HG03196 (cell line): ENCODE data around the gene ATAD1.
A peak's percentile ranks its signal among the peaks of the same experiment; 100 is the strongest.
"Not testable (repeated sequence)": the region's sequence is repeated elsewhere in the genome, so short reads cannot be mapped to it uniquely, and the experiment has no call there.

ENCODE experiments used
- ATAC-seq: cut with Tn5 transposase; IDR thresholded peaks from one replicate; pipeline ENCODE4 v1.9.1; 2021; ENCODE audit not compliant: unreplicated experiment

Gene ATAD1

DNA sequence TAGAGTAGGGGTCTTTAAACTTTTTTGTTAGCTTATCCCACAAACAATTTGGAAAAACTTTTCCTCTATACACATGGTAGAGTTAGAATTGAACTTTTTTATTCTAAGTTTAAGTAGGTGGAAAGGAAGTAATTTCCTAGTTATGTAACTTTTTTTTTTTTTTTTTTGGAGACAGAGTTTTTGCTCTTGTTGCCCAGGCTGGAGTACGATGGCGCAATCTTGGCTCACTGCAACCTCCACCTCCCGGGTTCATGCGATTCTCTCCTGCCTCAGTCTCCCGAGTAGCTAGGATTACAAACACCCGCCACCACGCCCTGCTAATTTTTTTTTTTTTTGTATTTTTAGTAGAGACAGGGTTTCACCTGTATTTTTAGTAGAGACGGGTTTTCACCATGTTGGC lies 28.7 kb upstream of the ATAD1 start:
- ATAC-seq = not testable (repeated sequence)

DNA sequence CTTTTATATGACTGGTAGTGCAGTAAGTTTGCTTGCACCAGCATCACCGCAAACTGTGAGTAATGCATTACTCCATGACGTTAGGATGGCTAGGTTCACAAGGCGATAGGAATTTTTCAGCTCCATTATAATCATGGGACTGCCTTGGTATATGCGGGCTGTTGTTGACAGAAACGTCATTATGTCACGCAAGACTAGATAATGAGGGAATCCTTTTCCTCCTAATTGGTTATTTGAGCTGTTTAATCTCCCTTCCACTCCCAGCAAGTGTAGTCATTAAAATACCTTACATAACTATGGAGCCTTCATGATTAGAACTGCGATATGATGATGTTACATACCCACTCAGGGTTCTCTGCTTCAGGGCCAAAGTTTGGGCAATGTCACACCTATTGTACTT lies 28.0 kb upstream of the ATAD1 start:
- ATAC-seq = no peak

DNA sequence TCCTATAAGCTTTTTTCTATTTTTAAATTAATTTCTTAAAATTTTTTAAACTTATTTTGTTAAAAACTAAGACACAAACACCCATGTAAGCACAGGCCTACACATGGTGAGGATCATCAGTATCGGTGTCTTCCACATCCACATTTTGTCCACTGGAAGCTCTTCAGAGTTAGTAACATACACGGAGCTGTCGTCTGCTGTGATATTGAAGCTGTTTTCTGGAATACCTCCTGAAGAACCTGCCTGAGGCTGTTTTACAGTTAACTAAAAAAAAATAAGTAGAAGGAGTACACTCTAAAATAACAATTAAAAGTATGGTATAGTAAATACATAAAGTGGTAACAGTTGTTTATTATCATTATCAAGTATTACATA lies 27.6 kb upstream of the ATAD1 start:
- ATAC-seq = no peak

DNA sequence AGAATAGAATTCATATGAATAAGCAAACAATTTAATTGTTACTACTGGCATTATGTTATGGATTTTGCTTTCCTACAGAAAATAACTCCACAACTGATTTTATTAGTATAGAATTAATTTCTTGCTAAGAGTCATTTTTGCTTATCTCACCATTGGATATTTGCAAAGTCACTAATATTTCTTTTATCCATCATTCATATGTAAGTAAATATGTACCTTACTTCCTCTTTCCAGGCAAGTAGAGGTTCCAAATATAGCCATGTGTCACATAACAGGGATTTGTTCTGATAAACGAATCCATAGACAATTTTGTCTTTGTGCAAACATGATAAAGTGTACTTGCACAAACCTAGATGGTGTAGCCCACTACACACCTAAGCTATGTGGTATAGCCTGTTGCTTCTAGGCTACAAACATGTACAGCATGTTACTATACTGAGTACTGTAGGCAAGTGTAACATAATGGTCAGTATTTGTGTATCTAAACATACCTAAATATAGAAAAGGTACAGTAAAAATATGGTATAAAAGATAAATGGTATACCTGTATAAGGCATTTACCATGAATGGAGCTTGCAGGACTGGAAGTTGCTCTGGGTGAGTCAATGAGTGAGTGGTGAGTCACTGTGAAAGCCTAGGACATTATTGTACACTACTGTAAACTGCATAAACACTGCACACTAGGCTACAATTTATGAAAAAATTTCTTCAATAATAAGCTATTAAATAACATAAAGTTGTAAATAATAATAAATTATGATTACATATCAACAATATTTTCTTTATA lies 27.0 kb upstream of the ATAD1 start:
- no peak for ATAC-seq

DNA sequence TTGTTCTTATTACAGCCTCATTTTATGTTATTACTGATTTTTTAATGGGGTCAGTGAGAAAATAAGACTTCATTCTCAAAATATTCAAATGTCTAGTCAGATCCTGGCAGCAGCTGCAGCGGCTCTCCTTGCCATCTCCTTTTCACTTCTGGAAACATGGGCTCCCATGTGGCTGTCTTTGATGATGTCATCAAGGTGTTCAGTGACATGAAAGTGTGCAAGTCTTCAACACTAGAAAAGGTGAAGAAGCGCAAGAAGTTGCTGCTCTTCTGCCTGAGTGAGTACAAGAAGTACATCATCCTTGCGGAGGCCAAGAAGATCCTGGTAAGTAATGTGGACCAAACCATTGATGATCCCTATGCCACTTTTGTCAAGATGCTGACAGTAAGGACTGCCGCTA lies 25.7 kb upstream of the ATAD1 start:
- no peak for ATAC-seq

DNA sequence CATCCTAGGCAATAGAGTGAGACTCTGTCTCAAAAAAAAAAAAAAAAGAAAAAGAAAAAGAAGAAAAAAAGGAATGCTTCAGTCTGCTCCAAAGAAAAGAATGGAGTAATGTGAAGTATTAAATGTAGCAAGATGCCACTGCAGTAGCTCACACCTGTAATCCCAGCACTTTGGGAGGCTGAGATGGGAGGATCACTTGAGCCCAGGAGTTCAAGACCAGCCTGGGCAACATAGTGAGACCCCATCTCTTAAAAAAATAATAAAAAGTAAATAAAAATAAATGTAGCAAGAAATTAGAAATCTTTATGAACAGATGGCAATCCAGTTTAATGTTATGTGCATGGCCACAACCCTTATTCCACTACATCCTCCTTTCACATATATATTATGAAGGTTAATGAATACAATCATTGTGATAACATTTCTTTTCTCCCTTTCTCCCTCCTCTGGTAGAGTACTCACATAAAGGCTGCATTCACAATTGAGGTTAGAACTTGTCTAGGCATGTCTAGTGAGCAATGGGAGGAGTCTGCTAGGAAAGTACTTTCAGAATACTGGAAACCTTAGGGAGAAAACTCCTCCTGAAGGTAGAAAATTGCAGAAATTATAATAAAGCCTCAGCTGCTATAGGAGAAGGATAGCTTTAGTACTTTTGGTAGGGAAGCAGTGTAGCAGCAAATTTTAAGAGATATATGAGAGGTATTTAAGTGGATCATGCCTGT lies 24.9 kb upstream of the ATAD1 start:
- no peak for ATAC-seq

DNA sequence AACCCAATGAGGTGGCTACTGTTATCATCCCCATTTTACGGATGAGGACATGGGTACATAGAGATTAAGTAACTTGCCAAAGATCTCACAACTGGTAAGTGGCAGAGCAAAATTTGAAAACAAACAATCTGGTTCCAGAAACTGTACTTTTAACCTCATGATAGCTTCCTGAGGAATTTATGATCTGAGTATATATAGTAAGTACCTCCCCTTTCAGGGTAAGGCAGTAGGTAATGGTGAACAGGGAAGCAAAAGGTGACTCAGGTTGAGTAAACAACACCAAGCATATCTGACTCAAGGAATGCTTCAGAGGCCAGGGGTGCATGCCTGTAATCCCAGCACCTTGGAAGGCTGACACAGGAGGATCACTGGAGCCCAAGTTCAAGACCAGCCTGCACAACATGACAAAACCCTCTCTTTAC lies 24.2 kb upstream of the ATAD1 start:
- ATAC-seq = no peak

DNA sequence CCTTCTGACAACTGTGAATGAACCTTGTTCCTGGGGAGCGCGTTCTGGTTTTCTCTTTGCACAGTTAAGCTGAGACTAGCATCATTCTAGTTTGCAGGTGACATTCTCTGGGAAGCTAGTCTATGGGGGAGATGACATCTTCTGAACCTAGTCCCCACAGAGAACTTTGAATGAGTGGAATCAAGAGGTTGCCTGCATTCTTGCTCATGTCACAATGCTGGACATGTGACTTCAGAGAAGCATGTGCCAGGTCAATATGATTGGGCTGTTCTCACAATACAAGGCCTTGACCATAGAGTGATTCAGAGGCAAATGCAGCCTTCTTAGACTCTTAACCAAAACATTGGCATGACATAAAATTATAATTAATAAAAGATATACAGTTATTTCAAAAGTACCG lies 23.2 kb upstream of the ATAD1 start:
- ATAC-seq = no peak

DNA sequence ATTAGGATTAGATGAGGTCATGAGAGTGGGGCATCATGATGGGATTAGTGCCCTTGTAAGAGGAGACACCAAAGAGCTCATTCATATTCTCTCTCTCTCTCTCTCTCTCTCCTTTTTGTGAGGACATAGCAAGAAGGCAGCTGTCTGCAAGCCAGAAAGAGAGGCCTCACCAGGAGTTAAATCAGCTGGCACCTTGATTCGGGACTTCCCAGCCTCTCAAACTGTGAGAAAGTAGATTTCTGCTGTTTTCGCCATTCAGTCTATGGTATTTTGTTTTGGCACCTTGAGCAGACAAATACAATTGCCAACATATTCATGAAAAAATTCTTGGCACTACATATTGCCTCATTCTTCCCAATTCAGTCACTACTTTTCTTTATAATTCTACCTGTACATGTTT lies 20.6 kb upstream of the ATAD1 start:
- ATAC-seq = no peak

DNA sequence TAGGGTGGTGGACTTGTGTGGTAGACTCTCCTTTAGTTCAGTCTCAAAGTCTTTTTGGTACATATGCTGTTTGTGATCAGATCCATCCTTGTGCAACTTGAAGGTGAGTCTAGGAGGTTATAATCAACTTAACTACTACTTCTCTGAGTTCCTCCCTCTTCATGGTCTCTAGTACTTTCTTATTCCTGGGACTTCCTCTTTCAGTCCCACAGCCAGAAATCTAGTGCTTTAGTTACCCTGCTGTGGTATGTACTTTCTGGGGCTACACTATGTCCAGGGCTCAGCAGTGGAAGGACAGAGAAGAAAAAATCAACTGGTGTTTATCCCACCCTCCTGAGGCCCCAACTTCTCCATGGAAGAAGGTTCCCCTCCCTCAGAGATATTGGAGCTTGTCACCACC lies 19.4 kb upstream of the ATAD1 start:
- ATAC-seq = no peak

DNA sequence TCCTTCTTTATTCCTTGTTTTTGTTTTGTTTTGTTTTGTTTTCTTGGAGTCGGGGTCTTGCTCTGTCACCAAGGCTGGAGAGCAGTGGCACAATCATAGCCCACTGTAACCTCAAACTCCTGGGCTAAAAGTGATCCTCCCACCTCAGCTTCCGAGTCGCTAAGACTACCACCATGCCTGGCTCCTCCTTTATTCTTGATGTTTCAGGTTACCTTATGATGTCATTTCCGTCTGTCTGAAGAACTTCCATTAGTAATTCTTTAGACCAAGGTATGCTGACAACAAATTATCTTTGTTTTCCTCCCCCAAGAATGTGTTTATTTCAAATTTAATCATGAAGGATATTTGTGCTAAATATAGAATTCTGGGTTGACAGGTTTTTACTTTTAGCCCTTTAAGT lies 18.1 kb upstream of the ATAD1 start:
- ATAC-seq = no peak

DNA sequence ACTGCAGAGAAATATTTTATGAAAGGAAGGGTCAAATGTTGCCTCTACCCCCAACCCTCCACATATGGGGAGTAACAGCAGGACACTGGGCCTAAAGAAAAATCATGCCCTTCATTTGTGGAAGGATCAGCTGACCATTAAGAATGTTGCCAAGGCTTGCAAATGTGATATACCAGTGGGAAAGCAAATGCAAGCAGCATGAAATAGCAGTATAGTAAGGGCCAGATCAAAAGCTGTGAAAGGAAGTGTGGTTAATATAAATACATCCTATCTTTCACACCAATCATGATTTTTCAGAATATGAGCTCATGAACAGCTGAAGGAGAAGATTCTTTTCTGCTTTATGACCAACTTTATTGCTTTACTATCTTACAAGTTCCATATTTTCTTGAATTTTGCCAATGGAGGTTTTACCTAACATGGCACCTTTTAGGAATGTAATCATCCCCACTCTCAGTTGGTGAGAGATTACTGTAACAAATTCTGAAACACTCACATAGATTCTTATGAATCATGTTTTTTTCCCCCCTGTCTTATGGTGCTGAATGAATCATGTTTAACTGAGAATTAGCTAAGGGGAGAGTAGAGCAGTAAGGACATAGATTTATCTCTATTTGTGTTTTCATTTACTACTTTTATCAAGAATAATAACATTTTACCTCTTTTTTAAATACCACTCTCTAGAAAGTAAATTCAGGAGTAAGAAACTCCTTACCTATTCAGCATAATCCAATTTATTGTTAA lies 12.1 kb upstream of the ATAD1 start:
- ATAC-seq = no peak

DNA sequence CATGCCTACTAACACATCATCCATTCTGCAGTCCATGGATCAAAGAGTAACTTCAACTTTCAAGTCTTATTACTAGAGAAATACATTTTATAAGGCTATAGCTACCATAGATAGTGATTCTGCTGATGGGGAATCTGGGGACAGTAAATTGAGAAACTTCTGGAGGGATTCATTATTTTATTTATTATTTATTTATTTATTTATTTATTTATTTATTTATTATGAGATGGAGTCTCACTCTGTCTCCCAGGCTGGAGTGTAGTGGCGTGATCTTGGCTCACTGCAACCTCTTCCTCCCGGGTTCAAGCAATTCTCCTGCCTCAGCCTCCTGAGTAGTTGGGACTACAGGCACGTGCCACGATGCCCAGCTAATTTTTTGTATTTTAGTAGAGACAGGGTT lies 11.0 kb upstream of the ATAD1 start:
- not testable (repeated sequence) for ATAC-seq

DNA sequence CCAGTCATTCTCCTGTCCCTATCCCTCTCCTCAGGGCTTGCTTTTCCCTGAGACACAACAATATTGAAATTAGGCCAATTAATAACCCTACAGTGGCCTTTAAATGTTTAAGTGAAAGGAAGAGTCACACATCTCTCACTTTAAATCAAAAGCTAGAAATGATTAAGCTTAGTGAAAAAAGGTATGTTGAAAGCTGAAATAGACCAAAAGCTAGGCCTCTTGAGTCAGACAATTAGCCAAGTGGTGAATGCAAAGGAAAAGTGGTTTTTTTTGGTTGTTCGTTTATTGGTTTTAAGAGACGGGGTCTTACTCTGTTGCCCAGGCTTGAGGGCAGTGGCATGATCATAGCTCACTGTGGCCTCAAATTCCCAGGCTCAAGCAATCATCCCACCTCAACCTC lies 9.7 kb upstream of the ATAD1 start:
- ATAC-seq = no peak

DNA sequence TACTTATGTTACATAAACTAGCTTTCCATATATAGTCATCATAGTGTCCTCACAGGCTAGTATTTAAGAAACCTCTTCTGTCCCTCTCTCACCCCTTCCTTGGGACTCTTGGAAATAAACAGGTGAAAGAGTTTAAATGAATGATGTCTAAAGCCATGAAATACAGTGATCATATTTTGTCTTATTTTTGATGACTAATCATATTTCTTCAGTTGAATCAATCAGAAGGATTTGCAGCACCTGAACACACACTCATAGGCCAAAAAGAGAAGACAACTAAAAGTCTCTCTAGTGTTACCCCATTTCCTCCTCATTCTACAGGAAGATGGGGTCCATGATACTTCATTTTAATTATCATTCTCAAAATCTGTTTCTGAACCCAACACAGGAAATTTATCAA lies 8.6 kb upstream of the ATAD1 start:
- ATAC-seq = no peak

DNA sequence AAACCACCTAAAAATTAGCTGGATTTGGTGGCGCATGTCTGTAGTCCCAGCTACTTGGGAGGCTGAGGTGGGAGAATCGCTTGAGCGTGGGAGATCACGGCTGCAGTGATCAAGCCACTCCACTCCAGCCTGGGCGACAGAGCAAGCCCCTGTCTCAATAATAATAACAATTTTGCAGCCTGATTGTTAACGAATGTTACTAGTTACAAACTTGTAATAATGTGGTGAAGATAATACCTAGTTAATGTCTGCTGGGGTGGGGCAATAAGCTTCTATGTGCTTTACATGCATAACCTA lies 1.2 kb upstream of the ATAD1 start:
- no peak for ATAC-seq

DNA sequence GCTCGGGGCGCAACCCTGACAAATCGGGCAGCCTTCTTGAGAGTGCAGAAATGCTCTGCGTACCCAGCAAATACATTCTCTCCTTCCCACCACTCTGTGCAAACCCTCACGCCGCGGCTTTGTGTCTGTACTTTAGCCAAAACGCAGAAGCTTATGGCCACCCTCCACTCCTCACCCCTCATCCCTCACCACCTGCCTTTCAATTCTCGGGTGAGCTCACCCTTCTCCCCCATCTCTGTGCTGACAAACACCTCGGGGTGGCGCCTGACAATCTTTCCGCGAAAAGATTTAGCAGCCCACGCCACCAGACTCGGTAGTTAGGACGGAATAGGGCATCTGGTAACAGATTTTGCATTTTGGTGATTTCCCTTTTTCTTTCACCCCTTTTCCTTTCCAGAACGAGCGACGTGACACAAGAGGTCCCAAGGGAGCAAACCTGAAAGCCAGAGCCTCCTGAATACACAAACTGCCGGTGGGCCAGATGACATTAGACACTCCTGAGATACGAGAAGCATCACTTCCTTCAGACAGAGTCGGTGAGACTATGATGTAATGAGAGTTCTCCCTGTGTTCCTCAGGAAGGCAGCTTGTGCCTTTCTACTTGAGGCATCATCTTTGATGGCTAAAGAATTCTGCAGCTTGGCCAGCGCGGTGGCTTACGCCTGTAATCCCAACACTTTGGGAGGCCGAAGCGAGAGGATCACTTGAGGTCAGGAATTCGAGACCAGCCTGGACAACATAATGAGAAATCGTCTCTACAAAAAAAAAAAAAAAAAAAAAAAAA lies 671 bp upstream of the ATAD1 start:
- ATAC-seq = peak; percentile 50

DNA sequence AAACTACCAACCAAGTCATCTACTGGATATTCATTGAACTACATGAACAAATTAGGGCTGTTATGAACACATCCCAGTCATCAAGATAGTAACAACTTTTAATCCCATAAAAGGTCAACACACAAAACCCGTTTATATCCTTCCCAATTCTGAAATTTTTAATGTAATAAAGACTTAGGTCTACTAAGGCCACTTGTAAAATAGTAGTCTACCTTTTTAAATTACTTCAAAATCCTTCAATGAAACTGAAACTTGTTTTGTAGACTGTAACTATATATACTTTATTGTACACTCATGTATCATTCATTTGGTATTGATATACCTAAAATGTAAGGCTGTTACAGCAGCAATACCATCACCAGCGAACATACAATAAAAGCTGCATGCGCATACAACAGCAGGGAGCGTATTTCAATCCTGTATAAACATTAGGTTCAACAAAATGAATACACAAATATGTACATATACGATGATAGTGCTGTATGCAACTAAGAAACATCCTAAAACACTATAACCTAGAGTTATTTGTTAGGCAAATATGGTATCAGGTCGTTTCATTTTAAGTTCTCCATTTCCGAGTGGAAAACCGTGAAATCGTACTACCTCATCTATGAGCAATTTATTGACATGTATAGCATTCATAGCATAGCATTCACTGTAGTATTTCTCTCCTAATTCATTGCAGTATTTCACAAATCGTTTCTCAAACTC lies 973 bp downstream of the ATAD1 start:
- no peak for ATAC-seq

DNA sequence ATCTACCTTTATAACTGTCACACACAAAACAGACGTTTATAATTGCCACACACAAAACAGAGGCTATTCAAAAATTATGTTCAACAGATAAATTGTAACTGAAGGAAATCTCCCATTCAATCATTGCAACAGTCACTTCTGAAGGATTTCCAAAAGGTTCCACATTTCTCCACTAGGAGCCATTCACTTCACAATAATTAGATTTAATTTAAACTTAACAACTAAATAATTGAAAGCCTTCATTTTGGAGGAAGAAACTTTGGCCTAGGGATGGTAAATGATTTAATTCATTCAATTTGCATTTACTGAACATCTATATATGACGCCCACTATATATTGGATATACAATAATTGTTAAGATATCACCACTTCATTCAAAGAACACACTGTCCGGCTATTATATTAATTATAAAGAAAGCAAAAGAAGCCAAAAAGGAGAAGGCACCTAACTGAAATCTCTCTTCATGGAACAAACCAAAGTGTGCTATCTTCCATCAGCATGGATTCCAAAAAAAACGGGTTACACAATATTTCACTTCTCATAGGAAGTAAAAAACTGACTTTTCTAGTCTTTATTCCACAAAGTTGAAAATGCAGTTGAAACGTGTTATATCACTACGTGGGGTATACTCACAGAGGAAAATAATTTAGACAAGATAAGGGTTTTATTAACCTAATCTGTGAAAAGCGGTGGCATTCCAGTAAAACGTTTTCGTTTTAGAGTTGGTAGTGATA lies 1.7 kb downstream of the ATAD1 start:
- no peak for ATAC-seq

DNA sequence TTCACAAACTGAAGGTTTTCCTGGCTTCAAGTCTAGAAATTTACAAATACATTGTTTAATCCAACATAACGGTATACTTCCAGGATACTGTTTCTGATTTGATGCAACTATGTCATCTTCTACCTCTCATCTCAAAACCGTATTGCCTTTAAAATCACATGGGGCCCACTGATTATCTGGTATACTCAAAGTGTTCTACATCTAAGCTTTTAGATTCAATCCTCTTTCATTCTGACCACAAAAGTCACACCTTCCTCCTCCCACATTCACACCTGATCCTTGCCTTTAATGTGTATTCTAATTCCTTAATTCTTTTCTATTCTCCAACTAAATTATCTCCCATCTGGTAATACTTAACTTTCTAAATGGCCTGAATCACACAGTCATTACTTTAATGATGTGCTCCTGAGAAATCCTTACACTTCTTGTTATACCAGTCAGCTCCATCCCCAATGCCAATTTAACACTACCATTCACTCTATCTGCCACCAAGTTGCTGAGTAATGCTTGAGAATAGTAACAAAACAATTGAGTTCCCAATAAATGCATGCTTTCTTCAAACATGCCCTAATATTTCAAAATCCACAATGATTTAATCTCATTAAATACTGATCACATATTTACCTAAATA lies 13.0 kb downstream of the ATAD1 start:
- no peak for ATAC-seq
